HepG2 (cell line): Measurements from ENCODE around the gene SMYD1. TPM values are rescaled to one million over a fixed set of nuclear protein-coding genes. Genes with fewer than 3 reads are reported as not detected.

ENCODE experiments used
- EZH2 ChIP-seq: conservative IDR thresholded peaks from 2 replicates; pipeline ENCODE4 v1.6.1; 2012; ENCODE audit warnings: mild to moderate bottlenecking, low read depth, low read length, moderate library complexity
- HNF4A ChIP-seq: sonication (generic); formaldehyde crosslinking; IDR thresholded peaks from 2 replicates; pipeline ENCODE4 v1.4.0; 2020; ENCODE audit warnings: missing genetic modification reagents
- HOXA5 ChIP-seq: sonication (generic); formaldehyde crosslinking; IDR thresholded peaks from 2 replicates; pipeline ENCODE4 v1.4.0; 2020; ENCODE audit warnings: missing genetic modification reagents
- KDM6A ChIP-seq: IDR thresholded peaks from 2 replicates; pipeline ENCODE4 v1.6.1; 2016; ENCODE audit warnings: low read depth
- MAF1 ChIP-seq: sonication (generic); formaldehyde crosslinking; IDR thresholded peaks from 2 replicates; pipeline ENCODE4 v1.5.0; 2020; ENCODE audit warnings: missing genetic modification reagents, borderline replicate concordance
- NAIF1 ChIP-seq: sonication (generic); formaldehyde crosslinking; IDR thresholded peaks from 2 replicates; pipeline ENCODE4 v1.5.0; 2020; ENCODE audit warnings: mild to moderate bottlenecking, missing genetic modification reagents, borderline replicate concordance
- PCBP2 ChIP-seq: fragments of 200-400 bp; formaldehyde crosslinking; optimal IDR thresholded peaks from 2 replicates; pipeline ENCODE3; 2018; ENCODE audit warnings: low read length, low read depth; ENCODE audit not compliant: poor library complexity, severe bottlenecking
- SALL2 ChIP-seq: sonication (generic); formaldehyde crosslinking; IDR thresholded peaks from 2 replicates; pipeline ENCODE4 v1.8.1; 2023; ENCODE audit warnings: mild to moderate bottlenecking, missing genetic modification reagents, inconsistent platforms
- SETDB1 ChIP-seq: sonication (generic); formaldehyde crosslinking; IDR thresholded peaks from 2 replicates; pipeline ENCODE4 v1.5.1; 2020; ENCODE audit warnings: missing genetic modification reagents, mild to moderate bottlenecking, borderline replicate concordance
- SNAI1 ChIP-seq: sonication (generic); formaldehyde crosslinking; IDR thresholded peaks from 2 replicates; pipeline ENCODE4 v1.5.0; 2020; ENCODE audit warnings: mild to moderate bottlenecking, missing genetic modification reagents, borderline replicate concordance
- SP4 ChIP-seq: sonication (generic); formaldehyde crosslinking; IDR thresholded peaks from 2 replicates; pipeline ENCODE4 v1.8.1; 2023; ENCODE audit warnings: mild to moderate bottlenecking, missing genetic modification reagents
- ZBED4 ChIP-seq: sonication (generic); formaldehyde crosslinking; IDR thresholded peaks from 2 replicates; pipeline ENCODE4 v1.4.0; 2020; ENCODE audit warnings: missing genetic modification reagents, borderline replicate concordance
- ZNF501 ChIP-seq: sonication (generic); formaldehyde crosslinking; IDR thresholded peaks from 2 replicates; pipeline ENCODE4 v1.5.1; 2020; ENCODE audit warnings: mild to moderate bottlenecking, moderate library complexity, missing genetic modification reagents
- ZSCAN22 ChIP-seq: sonication (generic); formaldehyde crosslinking; IDR thresholded peaks from 2 replicates; pipeline ENCODE4 v1.4.0; 2020; ENCODE audit warnings: mild to moderate bottlenecking, missing genetic modification reagents
- polyA plus RNA-seq, 8 experiments: library from polyadenylated mRNA; depleted of rRNA in 3 of 8; stranded (reverse) in 7 of 8; unstranded in 1 of 8; fragments of >200 nt; fragmentation: Illumina TruSeq in 4 of 8; extraction: Trizol in 4 of 8; gene quantifications; 2 replicates each; pipeline versions ENCODE4 v1.2.1 to v1.2.3, GENCODE V29; 2011 to 2016; ENCODE audit warnings: low read depth in 4 of 8, missing spikeins in 1 of 8, mixed read lengths in 1 of 8; ENCODE audit not compliant: insufficient read depth in 1 of 8
- total RNA-seq, 5 experiments: library from RNA; depleted of rRNA; stranded (reverse); fragments of >200 nt; fragmentation: Illumina TruSeq; extraction: Trizol; gene quantifications; 2 replicates each; pipeline ENCODE4 v1.2.3, GENCODE V29; 2016; ENCODE audit warnings: low read depth in 1 of 5
- TF ChIP-seq, protein P1 (sequence below): sonication (generic); formaldehyde crosslinking; IDR thresholded peaks from 2 replicates; pipeline ENCODE4 v1.4.0; 2020; ENCODE audit warnings: missing genetic modification reagents, borderline replicate concordance
- TF ChIP-seq, protein P2 (sequence below): sonication (generic); formaldehyde crosslinking; IDR thresholded peaks from 2 replicates; pipeline ENCODE4 v1.4.0; 2020; ENCODE audit warnings: missing genetic modification reagents, mild to moderate bottlenecking, borderline replicate concordance
- TF ChIP-seq, protein P3 (sequence below): sonication (generic); formaldehyde crosslinking; IDR thresholded peaks from 2 replicates; pipeline ENCODE4 v1.8.0; 2022; ENCODE audit warnings: low read depth, missing genetic modification reagents

Gene SMYD1
- total and polyA plus RNA-seq, 2 of the 13 experiments (the other 11 are each of a cell fraction or from before 2014, with no cell fraction given) = not detected

GRCh38 chr2:88139203-88139702 lies 71.6 kb downstream of the SMYD1 start (continued):
- TF ChIP-seq ZBED4 (CRISPR knock-in tag) (peak; percentile 74; the same call in 1 of the 2 replicates), KDM6A (CRISPR knock-in tag) (peak; percentile 96), ZSCAN22 (no peak), PCBP2 (no peak), SALL2 (no peak), SNAI1 (CRISPR knock-in tag) (no peak), HNF4A (CRISPR knock-in tag) (peak; percentile 94), EZH2 (no peak), HOXA5 (CRISPR knock-in tag) (peak; percentile 71; the same call in 1 of the 2 replicates), SP4 (CRISPR knock-in tag) (no peak), NAIF1 (CRISPR knock-in tag) (no peak), ZNF501 (CRISPR knock-in tag) (no peak), MAF1 (CRISPR knock-in tag) (0 out of 2 replicates have a peak, but pooled peaks have one; percentile 39), SETDB1 (CRISPR knock-in tag) (no peak)
- TF ChIP-seq, protein P1, sequence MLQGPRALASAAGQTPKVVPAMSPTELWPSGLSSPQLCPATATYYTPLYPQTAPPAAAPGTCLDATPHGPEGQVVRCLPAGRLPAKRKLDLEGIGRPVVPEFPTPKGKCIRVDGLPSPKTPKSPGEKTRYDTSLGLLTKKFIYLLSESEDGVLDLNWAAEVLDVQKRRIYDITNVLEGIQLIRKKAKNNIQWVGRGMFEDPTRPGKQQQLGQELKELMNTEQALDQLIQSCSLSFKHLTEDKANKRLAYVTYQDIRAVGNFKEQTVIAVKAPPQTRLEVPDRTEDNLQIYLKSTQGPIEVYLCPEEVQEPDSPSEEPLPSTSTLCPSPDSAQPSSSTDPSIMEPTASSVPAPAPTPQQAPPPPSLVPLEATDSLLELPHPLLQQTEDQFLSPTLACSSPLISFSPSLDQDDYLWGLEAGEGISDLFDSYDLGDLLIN = no peak
- TF ChIP-seq, protein P2, sequence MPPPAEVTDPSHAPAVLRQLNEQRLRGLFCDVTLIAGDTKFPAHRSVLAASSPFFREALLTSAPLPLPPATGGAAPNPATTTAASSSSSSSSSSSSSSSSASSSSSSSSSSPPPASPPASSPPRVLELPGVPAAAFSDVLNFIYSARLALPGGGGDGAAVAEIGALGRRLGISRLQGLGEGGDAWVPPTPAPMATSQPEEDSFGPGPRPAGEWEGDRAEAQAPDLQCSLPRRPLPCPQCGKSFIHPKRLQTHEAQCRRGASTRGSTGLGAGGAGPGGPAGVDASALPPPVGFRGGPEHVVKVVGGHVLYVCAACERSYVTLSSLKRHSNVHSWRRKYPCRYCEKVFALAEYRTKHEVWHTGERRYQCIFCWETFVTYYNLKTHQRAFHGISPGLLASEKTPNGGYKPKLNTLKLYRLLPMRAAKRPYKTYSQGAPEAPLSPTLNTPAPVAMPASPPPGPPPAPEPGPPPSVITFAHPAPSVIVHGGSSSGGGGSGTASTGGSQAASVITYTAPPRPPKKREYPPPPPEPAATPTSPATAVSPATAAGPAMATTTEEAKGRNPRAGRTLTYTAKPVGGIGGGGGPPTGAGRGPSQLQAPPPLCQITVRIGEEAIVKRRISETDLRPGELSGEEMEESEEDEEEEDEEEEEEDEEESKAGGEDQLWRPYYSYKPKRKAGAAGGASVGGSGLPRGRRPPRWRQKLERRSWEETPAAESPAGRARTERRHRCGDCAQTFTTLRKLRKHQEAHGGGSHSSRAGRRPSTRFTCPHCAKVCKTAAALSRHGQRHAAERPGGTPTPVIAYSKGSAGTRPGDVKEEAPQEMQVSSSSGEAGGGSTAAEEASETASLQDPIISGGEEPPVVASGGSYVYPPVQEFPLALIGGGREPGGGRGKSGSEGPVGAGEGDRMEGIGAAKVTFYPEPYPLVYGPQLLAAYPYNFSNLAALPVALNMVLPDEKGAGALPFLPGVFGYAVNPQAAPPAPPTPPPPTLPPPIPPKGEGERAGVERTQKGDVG (CRISPR knock-in tag) = no peak
- TF ChIP-seq, protein P3, sequence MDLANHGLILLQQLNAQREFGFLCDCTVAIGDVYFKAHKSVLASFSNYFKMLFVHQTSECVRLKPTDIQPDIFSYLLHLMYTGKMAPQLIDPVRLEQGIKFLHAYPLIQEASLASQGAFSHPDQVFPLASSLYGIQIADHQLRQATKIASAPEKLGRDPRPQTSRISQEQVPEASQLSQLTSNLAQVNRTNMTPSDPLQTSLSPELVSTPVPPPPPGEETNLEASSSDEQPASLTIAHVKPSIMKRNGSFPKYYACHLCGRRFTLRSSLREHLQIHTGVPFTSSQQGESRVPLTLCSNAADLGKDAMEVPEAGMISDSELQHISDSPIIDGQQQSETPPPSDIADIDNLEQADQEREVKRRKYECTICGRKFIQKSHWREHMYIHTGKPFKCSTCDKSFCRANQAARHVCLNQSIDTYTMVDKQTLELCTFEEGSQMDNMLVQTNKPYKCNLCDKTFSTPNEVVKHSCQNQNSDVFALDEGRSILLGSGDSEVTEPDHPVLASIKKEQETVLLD (CRISPR knock-in tag) = no peak
